ENCODE results near the gene DMBT1. TPM values are rescaled to one million over a fixed set of nuclear protein-coding genes. Genes with fewer than 3 reads are reported as not detected.

The DMBT1 gene
- total and polyA plus RNA-seq, 10 of the 15 experiments (the other 5 are each of a cell fraction or from before 2014, with no cell fraction given) = under 0.01 to 0.13 (median 0.03) TPM; not detected in 5

DNA sequence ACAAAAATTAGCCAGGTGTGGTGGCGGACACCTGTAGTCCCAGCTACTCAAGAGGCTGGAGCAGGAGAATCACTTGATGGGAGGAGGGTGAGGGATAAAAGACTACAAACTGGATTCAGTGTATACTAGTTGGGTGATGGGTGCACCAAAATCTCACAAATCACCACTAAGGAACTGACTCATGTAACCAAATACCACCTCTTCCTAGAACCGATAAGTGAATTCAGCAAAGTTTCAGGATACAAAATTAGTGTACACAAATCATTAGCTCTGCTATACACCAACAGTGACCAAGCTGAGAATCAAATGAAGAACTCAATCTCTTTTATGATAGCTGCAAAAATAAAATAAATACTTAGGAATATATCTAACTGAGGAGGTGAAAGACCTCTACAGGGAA lies 23.0 kb upstream of the DMBT1 start (continued):
- TF ChIP-seq BCL3 (IDR thresholded peaks at IDR 0.05; ENCODE audit: borderline replicate concordance, insufficient read depth, low read depth, low read length, poor library complexity, severe bottlenecking) (no peak), ASH2L (IDR thresholded peaks at IDR 0.05; ENCODE audit: borderline replicate concordance, low read depth) (no peak)

- intact Hi-C loops (cut with micrococcal nuclease; ENCODE audit: unreplicated experiment) = no loop called here
- Histone ChIP-seq H3K4me2 (ENCODE audit: control insufficient read depth, insufficient read depth) (no peak overlapping the region), H3K27ac (ENCODE audit: control insufficient read depth, insufficient read depth) (no peak overlapping the region), H3K9ac (ENCODE audit: control insufficient read depth, insufficient read depth, low read length) (no peak overlapping the region), H3K4me1 (ENCODE audit: control insufficient read depth, insufficient read depth, low read length) (no peaks in the 10 kb centered on the region), H3K79me2 (ENCODE audit: control insufficient read depth, insufficient read depth, low read length) (no peaks in the 10 kb centered on the region), H3K27me3 (replicated peaks in 1 of 2; ENCODE audit: control insufficient read depth in 2 of 2, insufficient read depth in 2 of 2, low read length in 1 of 2) (peaks cover 0 to 1% of the 10 kb centered on the region in 2 experiments; a peak in 2 of 4 replicates), H2AFZ (ENCODE audit: control insufficient read depth, low read depth, low read length) (no peak overlapping the region), H3K9me3 (replicated peaks; ENCODE audit: control insufficient read depth, insufficient read depth, low read length) (no peaks in the 10 kb centered on the region), H3K36me3 (ENCODE audit: control insufficient read depth in 2 of 2, insufficient read depth in 2 of 2, low read length in 1 of 2) (no peaks in the 10 kb centered on the region), H3K4me3 (no peak overlapping the region), H4K20me1 (ENCODE audit: control insufficient read depth, insufficient read depth) (no peaks in the 10 kb centered on the region)
- ATAC-seq = no peak
- SMC1A ChIA-PET (ENCODE audit: uncharacterized antibody, unreplicated experiment) = no interaction called here
- DNase-seq (ENCODE audit: low read depth, low spot score) = no peak
- CTCF ChIA-PET = interaction anchor here (1.7 kb wide), 1 partner anchor 24 kb away, joined by 3 read pairs; no protein-coding TSS in a partner anchor
- no peak for FAIRE-seq
- in situ Hi-C loops (cut with MboI) = no loop called here
- RAD21 ChIA-PET (ENCODE audit: unreplicated experiment) = no interaction called here
- TF ChIP-seq RFX5 (IDR thresholded peaks at IDR 0.05; ENCODE audit: low read depth, low read length) (no peak), RAD21 (IDR thresholded peaks at IDR 0.05; ENCODE audit: insufficient read depth, low read depth, low read length) (no peak), NFYB (IDR thresholded peaks at IDR 0.05; ENCODE audit: insufficient read depth, low read depth, low read length) (no peak), TCF3 (IDR thresholded peaks at IDR 0.05; ENCODE audit: borderline replicate concordance, insufficient read depth, low read depth, low read length) (no peak), RUNX3 (IDR thresholded peaks at IDR 0.05; ENCODE audit: low read length) (no peak), MYB (IDR thresholded peaks at IDR 0.05; ENCODE audit: borderline replicate concordance, low read depth, low read length) (no peak)
- TF ChIP-seq, protein P1, sequence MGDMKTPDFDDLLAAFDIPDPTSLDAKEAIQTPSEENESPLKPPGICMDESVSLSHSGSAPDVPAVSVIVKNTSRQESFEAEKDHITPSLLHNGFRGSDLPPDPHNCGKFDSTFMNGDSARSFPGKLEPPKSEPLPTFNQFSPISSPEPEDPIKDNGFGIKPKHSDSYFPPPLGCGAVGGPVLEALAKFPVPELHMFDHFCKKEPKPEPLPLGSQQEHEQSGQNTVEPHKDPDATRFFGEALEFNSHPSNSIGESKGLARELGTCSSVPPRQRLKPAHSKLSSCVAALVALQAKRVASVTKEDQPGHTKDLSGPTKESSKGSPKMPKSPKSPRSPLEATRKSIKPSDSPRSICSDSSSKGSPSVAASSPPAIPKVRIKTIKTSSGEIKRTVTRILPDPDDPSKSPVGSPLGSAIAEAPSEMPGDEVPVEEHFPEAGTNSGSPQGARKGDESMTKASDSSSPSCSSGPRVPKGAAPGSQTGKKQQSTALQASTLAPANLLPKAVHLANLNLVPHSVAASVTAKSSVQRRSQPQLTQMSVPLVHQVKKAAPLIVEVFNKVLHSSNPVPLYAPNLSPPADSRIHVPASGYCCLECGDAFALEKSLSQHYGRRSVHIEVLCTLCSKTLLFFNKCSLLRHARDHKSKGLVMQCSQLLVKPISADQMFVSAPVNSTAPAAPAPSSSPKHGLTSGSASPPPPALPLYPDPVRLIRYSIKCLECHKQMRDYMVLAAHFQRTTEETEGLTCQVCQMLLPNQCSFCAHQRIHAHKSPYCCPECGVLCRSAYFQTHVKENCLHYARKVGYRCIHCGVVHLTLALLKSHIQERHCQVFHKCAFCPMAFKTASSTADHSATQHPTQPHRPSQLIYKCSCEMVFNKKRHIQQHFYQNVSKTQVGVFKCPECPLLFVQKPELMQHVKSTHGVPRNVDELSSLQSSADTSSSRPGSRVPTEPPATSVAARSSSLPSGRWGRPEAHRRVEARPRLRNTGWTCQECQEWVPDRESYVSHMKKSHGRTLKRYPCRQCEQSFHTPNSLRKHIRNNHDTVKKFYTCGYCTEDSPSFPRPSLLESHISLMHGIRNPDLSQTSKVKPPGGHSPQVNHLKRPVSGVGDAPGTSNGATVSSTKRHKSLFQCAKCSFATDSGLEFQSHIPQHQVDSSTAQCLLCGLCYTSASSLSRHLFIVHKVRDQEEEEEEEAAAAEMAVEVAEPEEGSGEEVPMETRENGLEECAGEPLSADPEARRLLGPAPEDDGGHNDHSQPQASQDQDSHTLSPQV (IDR thresholded peaks at IDR 0.05) = no peak
- no TSS peak for BruUV-seq (replicated peaks)
- 0% methylated on average over 4 of the region's 4 CpGs for WGBS (ENCODE audit: insufficient coverage, insufficient replicate concordance, low lambda C conversion rate, missing lambda C conversion rate)
- POLR2A ChIA-PET = no interaction called here
Measured at GRCh38 chr10:122541541-122542002, 19.0 kb upstream of the DMBT1 start.

Measured in GM12878 (cell line).